HUDEP-2 (cell line): ENCODE results near the gene ACSL4.
A peak's percentile ranks its signal among the peaks of the same experiment; 100 is the strongest.
"Not testable (repeated sequence)": the region's sequence is repeated elsewhere in the genome, so short reads cannot be mapped to it uniquely, and the experiment has no call there.

Experiments used
- DNase-seq, 76 experiments: peaks; one replicate each; lab custom pipeline; 2025; ENCODE audit not compliant: unreplicated experiment in 76 of 76; lab: John Stamatoyannopoulos, UW

The ACSL4 gene

GRCh38 chrX:109732017-109732801 lies 848 bp downstream of the ACSL4 start:
- peak in 4 of 76 experiments; percentile 0 to 23 (median 1) for DNase-seq

GRCh38 chrX:109728173-109728535 lies 4.9 kb downstream of the ACSL4 start:
- DNase-seq, result no peak

GRCh38 chrX:109724971-109725370 lies 8.1 kb downstream of the ACSL4 start:
- DNase-seq, result not testable (repeated sequence)

DNA sequence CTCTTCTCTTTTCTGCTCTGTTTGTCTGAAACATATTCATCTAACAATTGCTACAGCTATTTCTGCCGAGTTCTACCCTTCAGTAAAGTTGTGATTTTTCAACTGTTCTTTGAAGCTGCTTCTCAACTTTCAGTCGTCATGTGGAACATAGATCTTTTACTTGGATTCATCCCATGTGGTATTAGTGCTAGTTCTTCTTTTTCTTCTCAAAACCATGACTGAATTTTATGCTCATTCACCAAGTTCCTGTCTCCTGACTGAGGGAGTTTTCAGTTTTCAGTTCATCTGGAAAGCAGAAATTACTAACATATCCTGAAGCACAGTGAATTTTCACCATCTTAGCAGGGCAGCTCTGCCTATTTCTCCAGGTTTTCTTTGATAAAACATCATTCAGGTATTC lies 12.1 kb downstream of the ACSL4 start:
- no peak for DNase-seq

DNA sequence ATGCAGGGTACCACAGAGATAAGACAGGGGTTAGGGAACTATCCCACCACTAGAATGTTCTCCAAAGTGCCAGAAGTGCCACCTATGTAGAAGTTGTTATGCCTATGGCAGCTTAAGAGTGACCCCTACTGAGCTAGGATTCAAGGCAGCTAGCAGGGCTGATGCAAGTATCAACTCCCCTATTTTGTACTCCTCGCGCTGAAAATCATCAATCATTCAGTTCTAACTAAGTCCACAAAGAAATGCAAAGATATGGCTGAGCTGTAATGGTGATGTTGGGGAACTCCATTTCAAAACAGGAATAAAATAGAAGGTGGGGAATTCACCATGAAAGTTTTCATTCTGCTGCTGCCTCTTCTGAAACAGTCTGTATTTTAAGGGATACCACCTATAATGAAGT lies 13.8 kb downstream of the ACSL4 start:
- peak in 1 of 76 experiments; percentile 1 for DNase-seq

DNA sequence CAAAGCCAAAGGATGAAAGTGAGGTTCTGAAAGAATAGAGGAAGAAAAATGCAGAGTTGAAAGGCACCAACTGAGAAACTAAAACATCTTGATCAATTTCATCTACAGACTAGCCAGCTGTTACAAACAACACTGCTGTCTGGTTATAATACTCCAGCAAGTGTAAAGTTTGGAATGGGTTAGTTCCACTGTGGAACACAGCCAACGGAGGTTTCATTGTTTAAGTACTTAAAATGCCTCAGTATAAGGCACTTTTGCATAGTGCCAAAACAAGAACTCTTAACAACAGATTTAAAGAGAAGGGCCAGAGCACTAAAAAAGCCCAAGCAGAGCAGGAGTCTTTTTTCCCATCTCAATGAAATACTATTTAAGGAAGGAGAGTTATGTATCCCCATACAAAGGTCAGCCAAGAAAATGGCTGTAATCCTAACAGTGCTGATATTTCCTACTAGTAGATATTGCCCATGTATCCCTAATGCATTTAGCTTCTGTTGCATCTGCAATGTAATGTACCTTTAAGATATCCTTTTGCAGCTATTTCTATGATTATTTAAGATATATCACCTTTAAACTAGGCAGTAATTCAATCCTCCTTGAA lies 16.5 kb downstream of the ACSL4 start:
- no peak for DNase-seq

- DNase-seq, result no peak
Measured at GRCh38 chrX:109714340-109714958, 18.6 kb downstream of the ACSL4 start.

- no peak for DNase-seq
Measured at GRCh38 chrX:109710181-109710580, 22.9 kb downstream of the ACSL4 start.

DNA sequence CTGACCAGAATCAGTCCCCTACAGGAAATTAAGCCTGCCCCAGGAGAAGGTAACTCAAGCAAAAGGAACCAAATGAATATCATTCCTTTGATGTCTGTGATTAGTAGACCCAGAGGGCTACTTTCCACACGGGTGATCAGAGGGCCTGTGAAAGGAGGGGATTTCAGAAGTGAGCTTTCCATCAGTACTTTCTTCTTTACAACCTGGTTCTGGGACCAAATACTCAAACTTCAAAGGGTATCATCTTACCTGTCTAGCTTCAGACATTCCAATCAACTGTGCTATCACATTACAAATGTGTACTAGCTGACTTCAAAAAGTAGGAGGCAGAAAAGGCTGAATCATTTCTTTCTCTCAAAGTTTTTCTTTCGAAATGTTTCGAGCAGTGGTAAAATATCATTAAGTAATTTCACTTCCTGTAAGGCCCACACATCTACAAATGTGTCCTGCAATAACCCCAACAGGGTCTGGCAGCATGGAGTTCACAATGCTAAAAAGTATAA lies 23.9 kb downstream of the ACSL4 start:
- DNase-seq, result no peak

GRCh38 chrX:109707720-109708119 lies 25.3 kb downstream of the ACSL4 start:
- DNase-seq, result no peak

DNA sequence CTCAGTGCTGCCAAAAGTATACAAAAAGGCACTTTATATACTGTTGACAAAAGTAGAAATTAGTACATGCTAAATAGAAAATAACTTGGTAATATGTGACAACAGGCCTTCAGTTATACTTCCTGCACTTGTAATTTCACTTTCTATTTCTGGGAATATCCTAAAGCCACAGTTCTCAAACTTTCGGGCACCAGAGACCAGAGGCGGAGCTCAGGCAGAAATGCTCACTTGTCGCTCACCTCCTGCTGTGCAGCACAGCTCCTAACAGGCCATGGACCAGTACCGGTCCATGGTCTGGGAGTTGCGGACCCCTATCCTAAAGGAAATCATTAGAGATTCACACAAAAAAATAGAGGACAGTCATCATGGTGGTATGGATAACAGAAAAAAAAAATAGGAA lies 25.7 kb downstream of the ACSL4 start:
- DNase-seq, result no peak

- DNase-seq, result no peak
Measured at GRCh38 chrX:109704563-109704962, 28.5 kb downstream of the ACSL4 start.

- no peak for DNase-seq
Measured at GRCh38 chrX:109697855-109698254, 35.2 kb downstream of the ACSL4 start.

DNA sequence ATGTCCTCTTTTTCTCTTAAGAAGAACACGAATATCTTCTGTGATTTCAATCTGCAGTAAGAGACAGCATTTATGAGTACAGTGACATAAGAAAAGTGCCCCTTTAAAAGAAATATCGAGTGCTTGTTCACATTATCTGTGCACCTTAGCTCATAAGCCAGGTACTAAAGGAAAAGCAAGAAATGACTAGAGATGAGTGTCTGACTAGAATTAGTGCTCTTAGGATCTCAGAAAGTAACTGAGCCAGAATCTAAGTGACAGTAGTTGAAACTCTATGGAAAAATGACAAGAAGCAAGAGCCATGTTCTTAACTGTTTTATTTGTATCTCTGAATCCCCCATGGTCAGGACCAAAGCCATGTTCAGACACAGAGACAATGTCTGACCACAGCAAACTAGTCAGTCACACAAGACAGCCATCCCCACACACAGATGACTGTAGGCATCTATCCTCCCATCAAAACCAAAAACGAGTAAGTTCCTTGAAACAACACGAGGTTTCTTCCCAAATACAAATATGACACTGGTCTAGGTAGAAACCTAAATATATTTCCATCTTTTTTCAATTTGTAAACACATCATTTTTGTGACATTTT lies 36.8 kb downstream of the ACSL4 start:
- DNase-seq, result no peak

- DNase-seq, result no peak
Measured at GRCh38 chrX:109695637-109696036, 37.4 kb downstream of the ACSL4 start.

GRCh38 chrX:109691752-109692151 lies 41.3 kb downstream of the ACSL4 start:
- no peak for DNase-seq

DNA sequence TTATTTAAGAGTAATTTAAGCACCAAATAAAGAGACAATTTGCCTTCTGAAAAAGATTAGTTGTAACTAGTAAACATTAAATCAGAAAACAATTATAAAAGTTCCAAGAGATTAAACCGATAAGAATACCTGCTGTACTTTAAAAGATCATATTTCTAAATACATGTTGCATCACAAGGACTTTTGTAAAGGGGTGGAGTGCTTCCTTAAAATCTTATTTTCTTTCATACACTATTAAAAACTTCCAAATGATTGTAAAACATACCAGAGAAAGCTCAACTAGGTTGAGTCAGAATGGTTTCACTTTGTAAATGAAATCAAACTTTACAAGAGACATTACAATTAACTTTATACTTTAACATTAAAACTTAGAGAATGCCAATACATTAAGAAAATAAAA lies 41.8 kb downstream of the ACSL4 start:
- DNase-seq, result no peak

DNA sequence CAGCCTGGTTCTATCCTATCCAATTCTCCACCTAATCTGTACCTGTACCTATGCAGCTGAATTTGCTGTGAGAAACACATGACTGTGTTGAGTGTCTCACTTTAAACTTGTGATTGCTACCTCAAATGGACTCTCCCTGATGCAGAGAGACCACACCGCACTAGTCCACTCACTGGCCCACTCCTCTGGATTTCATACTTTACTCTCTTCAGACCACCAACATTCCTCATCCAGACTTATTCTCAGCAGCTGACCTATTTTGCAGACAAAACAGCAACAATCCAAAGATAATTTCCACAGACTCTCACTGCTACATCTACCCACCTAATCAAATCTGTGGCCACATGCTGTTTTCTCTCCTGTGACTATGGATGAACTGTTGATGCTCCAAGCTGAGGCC lies 45.2 kb downstream of the ACSL4 start:
- DNase-seq, result no peak

- no peak for DNase-seq
Measured at GRCh38 chrX:109685656-109686078, 47.4 kb downstream of the ACSL4 start.

GRCh38 chrX:109684136-109684535 lies 48.9 kb downstream of the ACSL4 start:
- DNase-seq, result no peak

- DNase-seq, result no peak
Measured at GRCh38 chrX:109681475-109682081, 51.5 kb downstream of the ACSL4 start.
